ENCODE data around the gene SLC7A6. TPM values are rescaled to one million over a fixed set of nuclear protein-coding genes. Genes with fewer than 3 reads are reported as not detected.

Gene SLC7A6
- total and polyA plus RNA-seq, 2 of the 13 experiments (the other 11 are each of a cell fraction or from before 2014, with no cell fraction given) = 35.8 to 70.8 TPM

DNA sequence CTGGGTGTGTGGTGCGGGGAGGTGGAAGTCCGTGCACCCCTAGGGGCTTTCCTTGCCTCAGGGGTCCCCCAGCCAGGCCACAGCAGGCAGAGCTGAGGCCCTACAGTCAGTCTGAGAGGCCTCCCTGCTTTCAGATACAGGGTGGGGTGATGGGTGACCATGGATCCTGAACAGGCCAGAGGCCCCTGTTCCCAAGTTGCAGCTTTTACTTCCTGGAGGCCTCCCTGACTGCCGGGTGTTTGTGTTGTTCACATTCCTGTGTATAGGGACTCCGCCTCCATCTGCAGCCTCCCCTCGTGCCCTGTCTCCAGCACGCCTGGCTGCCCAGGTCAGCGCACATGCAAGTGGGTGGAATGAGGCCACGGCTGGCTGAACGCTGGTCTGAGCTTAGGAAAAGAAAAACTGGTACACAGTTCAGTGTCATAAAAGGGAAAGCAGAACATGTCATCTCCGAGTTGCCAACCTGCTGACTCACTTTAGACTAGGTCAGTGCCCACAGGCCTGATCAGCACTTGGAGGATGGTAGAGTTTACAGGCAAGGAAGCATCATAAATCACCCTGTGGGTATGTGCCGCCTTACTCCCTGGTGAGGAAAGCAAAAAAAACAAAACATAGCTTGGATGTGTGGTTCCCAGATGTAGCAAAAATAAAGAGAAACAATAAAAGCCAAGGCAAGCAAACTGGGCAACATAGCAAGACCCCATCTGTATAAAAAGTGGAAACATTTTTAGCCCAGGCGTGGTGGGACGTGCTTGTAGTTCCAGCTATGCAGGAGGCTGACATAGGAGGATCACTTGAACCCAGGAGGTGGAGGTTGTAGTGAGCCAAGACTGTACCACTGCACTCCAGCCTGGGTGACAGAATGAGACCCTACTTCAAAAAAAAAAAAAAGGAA, 6.2 kb upstream of the SLC7A6 start (continued):
- TF ChIP-seq, protein P1, sequence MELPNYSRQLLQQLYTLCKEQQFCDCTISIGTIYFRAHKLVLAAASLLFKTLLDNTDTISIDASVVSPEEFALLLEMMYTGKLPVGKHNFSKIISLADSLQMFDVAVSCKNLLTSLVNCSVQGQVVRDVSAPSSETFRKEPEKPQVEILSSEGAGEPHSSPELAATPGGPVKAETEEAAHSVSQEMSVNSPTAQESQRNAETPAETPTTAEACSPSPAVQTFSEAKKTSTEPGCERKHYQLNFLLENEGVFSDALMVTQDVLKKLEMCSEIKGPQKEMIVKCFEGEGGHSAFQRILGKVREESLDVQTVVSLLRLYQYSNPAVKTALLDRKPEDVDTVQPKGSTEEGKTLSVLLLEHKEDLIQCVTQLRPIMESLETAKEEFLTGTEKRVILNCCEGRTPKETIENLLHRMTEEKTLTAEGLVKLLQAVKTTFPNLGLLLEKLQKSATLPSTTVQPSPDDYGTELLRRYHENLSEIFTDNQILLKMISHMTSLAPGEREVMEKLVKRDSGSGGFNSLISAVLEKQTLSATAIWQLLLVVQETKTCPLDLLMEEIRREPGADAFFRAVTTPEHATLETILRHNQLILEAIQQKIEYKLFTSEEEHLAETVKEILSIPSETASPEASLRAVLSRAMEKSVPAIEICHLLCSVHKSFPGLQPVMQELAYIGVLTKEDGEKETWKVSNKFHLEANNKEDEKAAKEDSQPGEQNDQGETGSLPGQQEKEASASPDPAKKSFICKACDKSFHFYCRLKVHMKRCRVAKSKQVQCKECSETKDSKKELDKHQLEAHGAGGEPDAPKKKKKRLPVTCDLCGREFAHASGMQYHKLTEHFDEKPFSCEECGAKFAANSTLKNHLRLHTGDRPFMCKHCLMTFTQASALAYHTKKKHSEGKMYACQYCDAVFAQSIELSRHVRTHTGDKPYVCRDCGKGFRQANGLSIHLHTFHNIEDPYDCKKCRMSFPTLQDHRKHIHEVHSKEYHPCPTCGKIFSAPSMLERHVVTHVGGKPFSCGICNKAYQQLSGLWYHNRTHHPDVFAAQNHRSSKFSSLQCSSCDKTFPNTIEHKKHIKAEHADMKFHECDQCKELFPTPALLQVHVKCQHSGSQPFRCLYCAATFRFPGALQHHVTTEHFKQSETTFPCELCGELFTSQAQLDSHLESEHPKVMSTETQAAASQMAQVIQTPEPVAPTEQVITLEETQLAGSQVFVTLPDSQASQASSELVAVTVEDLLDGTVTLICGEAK (IDR thresholded peaks at IDR 0.05) = no peak
- TF ChIP-seq, protein P1 (CRISPR knock-in tag; IDR thresholded peaks at IDR 0.05) = peak; percentile 80
- TF ChIP-seq CBX1 (IDR thresholded peaks at IDR 0.05; ENCODE audit: low read depth) (peak; percentile 18), ZNF136 (CRISPR knock-in tag; IDR thresholded peaks at IDR 0.05; ENCODE audit: low read depth) (0 out of 2 replicates have a peak, but pooled peaks have one; percentile 4), ZNF775 (CRISPR knock-in tag; IDR thresholded peaks at IDR 0.05; ENCODE audit: borderline replicate concordance) (no peak), ZNF430 (CRISPR knock-in tag; IDR thresholded peaks at IDR 0.05) (peak; percentile 82; the same call in 1 of the 2 replicates), BHLHE40 (IDR thresholded peaks at IDR 0.05; ENCODE audit: low read length) (peak; percentile 92), ZNF235 (CRISPR knock-in tag; IDR thresholded peaks at IDR 0.05; ENCODE audit: borderline replicate concordance) (peak; percentile 52; the same call in 1 of the 2 replicates), PLRG1 (conservative IDR thresholded peaks at IDR 0.05) (no peak)
- TF ChIP-seq, protein P2, sequence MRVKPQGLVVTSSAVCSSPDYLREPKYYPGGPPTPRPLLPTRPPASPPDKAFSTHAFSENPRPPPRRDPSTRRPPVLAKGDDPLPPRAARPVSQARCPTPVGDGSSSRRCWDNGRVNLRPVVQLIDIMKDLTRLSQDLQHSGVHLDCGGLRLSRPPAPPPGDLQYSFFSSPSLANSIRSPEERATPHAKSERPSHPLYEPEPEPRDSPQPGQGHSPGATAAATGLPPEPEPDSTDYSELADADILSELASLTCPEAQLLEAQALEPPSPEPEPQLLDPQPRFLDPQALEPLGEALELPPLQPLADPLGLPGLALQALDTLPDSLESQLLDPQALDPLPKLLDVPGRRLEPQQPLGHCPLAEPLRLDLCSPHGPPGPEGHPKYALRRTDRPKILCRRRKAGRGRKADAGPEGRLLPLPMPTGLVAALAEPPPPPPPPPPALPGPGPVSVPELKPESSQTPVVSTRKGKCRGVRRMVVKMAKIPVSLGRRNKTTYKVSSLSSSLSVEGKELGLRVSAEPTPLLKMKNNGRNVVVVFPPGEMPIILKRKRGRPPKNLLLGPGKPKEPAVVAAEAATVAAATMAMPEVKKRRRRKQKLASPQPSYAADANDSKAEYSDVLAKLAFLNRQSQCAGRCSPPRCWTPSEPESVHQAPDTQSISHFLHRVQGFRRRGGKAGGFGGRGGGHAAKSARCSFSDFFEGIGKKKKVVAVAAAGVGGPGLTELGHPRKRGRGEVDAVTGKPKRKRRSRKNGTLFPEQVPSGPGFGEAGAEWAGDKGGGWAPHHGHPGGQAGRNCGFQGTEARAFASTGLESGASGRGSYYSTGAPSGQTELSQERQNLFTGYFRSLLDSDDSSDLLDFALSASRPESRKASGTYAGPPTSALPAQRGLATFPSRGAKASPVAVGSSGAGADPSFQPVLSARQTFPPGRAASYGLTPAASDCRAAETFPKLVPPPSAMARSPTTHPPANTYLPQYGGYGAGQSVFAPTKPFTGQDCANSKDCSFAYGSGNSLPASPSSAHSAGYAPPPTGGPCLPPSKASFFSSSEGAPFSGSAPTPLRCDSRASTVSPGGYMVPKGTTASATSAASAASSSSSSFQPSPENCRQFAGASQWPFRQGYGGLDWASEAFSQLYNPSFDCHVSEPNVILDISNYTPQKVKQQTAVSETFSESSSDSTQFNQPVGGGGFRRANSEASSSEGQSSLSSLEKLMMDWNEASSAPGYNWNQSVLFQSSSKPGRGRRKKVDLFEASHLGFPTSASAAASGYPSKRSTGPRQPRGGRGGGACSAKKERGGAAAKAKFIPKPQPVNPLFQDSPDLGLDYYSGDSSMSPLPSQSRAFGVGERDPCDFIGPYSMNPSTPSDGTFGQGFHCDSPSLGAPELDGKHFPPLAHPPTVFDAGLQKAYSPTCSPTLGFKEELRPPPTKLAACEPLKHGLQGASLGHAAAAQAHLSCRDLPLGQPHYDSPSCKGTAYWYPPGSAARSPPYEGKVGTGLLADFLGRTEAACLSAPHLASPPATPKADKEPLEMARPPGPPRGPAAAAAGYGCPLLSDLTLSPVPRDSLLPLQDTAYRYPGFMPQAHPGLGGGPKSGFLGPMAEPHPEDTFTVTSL (CRISPR knock-in tag; IDR thresholded peaks at IDR 0.05; ENCODE audit: borderline replicate concordance) = no peak
